ENCODE measurements around the gene RPL5. TPM values are rescaled to one million over a fixed set of nuclear protein-coding genes. Genes with fewer than 3 reads are reported as not detected.

RPL5 gene
- total and polyA plus RNA-seq, 2 of the 8 experiments (the other 6 are each of a cell fraction or from before 2014, with no cell fraction given), result 1,506 to 2,034 TPM

DNA sequence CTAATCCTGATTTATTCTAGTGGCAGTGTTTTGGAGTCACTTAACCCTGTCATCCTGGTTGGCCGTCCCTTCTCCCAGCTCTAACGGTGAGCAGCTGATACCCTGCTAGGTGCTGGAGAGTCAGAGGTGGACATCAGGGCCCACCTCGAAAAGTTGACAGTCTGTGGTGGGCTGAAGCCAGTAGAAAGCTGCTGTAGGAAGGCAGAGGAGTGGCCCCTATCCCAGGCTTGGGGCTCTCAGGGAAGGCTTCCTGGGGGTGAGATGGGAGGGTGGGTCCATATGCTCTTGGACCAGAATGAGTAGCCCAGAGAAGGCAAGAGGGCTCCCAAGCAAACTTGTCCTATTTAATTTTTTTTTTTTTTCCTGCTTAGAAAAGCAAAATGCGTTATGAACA, 475 bp upstream of the RPL5 start:
- ChIA-PET POLR2A (ENCODE audit: partially characterized antibody) (interaction anchor here (0.7 to 3.0 kb wide), 47 partner anchors 9 to 1549 kb away, joined by 3 to 72 read pairs (median 6); partner anchors contain the start of genes DIPK1A, EVI5 and MTF2), CTCF (ENCODE audit: partially characterized antibody) (interaction anchor here (0.6 to 3.5 kb wide), 19 partner anchors 9 to 642 kb away, joined by 3 to 42 read pairs (median 4); no protein-coding TSS in a partner anchor)
- H3K4me2 ChIP-seq (ENCODE audit: insufficient read depth in 1 of 2, low read depth in 2 of 2, low read length in 2 of 2), result peak overlapping the region; percentile 1 to 34
- no peak overlapping the region for H3K56ac ChIP-seq (replicated peaks; ENCODE audit: insufficient read length, low read depth, low read length)
- H3K18ac ChIP-seq (ENCODE audit: extremely low read depth, low read length), result no peak overlapping the region
- H3K9ac ChIP-seq (replicated peaks in 1 of 4; ENCODE audit: extremely low read depth in 1 of 4, low read depth in 3 of 4, low read length in 3 of 4), result no peak overlapping the region
- H3K79me1 ChIP-seq (ENCODE audit: low read depth, low read length), result no peaks in the 10 kb centered on the region; the same call in 1 of the 2 replicates
- no peak overlapping the region for H3K14ac ChIP-seq (ENCODE audit: insufficient read length)
- DNase-seq (ENCODE audit: low read depth in 1 of 2, low spot score in 2 of 2) (no peak), FAIRE-seq (no peak)
- peak overlapping the region in 3 of 4 experiments; percentile 98 to 100 (median 100); a peak in 6 of 8 replicates for H3K4me3 ChIP-seq (ENCODE audit: extremely low read depth in 1 of 4, insufficient read depth in 2 of 4, low read depth in 3 of 4, low read length in 4 of 4)
- no peak overlapping the region for H3K23ac ChIP-seq (ENCODE audit: insufficient read length)
- no peak overlapping the region for H3K4ac ChIP-seq (replicated peaks; ENCODE audit: insufficient read length, low read depth, low read length)
- no peak for TF ChIP-seq CREB1 (IDR thresholded peaks at IDR 0.05)
- no peak for TF ChIP-seq ASH2L (IDR thresholded peaks at IDR 0.05; ENCODE audit: low read length)
- no peak for TF ChIP-seq PHF8 (conservative IDR thresholded peaks at IDR 0.05; ENCODE audit: low read depth, low read length)
- TF ChIP-seq CEBPB (IDR thresholded peaks at IDR 0.05; ENCODE audit: low read depth, low read length), result no peak
- no peak for TF ChIP-seq CHD2 (IDR thresholded peaks at IDR 0.05; ENCODE audit: low read length)
- no peak for TF ChIP-seq JUND (IDR thresholded peaks at IDR 0.05; ENCODE audit: low read length)
- no peak for TF ChIP-seq RNF2 (IDR thresholded peaks at IDR 0.05; ENCODE audit: borderline replicate concordance, low read depth, low read length, missing control alignments, poor library complexity, severe bottlenecking)
- TF ChIP-seq, protein P1, sequence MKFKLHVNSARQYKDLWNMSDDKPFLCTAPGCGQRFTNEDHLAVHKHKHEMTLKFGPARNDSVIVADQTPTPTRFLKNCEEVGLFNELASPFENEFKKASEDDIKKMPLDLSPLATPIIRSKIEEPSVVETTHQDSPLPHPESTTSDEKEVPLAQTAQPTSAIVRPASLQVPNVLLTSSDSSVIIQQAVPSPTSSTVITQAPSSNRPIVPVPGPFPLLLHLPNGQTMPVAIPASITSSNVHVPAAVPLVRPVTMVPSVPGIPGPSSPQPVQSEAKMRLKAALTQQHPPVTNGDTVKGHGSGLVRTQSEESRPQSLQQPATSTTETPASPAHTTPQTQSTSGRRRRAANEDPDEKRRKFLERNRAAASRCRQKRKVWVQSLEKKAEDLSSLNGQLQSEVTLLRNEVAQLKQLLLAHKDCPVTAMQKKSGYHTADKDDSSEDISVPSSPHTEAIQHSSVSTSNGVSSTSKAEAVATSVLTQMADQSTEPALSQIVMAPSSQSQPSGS (IDR thresholded peaks at IDR 0.05; ENCODE audit: low read length), result no peak
- TF ChIP-seq POLR2A (IDR thresholded peaks at IDR 0.05; ENCODE audit: control extremely low read depth in 1 of 2, low read depth in 2 of 2, low read length in 2 of 2), result no peak
- no peak for TF ChIP-seq EP300 (IDR thresholded peaks at IDR 0.05; ENCODE audit: borderline replicate concordance in 1 of 2, low read depth in 2 of 2, low read length in 2 of 2)
- TF ChIP-seq SP4 (IDR thresholded peaks at IDR 0.05; ENCODE audit: low read length), result no peak
- no peak overlapping the region for H2AK5ac ChIP-seq (ENCODE audit: low read depth, low read length)
- H4K5ac ChIP-seq (ENCODE audit: insufficient read length, low read depth, low read length), result peak overlapping the region; percentile 22
- H4K8ac ChIP-seq (ENCODE audit: extremely low read depth, insufficient read depth, low read length), result peak overlapping the region; percentile 77
- H3K79me2 ChIP-seq (ENCODE audit: control insufficient read depth in 1 of 2, insufficient read depth in 2 of 2, low read length in 2 of 2), result peaks cover 33 to 46% of the 10 kb centered on the region in 2 experiments
- H4K91ac ChIP-seq (replicated peaks; ENCODE audit: insufficient read length, low read length), result peak overlapping the region; percentile 41
- no peak overlapping the region for H2BK20ac ChIP-seq (ENCODE audit: low read length)
- H3K23me2 ChIP-seq (ENCODE audit: low read depth, low read length), result peaks cover 5% of the 10 kb centered on the region
- peaks cover 0 to 6% (median 3%) of the 10 kb centered on the region in 4 experiments; a peak in 4 of 7 replicates for H3K4me1 ChIP-seq (replicated peaks in 1 of 4; ENCODE audit: control insufficient read depth in 3 of 4, insufficient read depth in 4 of 4, low read length in 3 of 4)
- H2BK15ac ChIP-seq (ENCODE audit: low read length), result peak overlapping the region; percentile 92; the same call in 1 of the 2 replicates
- no peaks in the 10 kb centered on the region for H3K9me3 ChIP-seq (ENCODE audit: insufficient read depth in 2 of 2, low read depth in 1 of 2, low read length in 1 of 2)
- peaks cover 15 to 36% (median 26%) of the 10 kb centered on the region in 4 experiments for H3K36me3 ChIP-seq (ENCODE audit: control insufficient read depth in 2 of 4, insufficient read depth in 4 of 4, low read length in 3 of 4)
- no peaks in the 10 kb centered on the region; a peak in 1 of 7 replicates for H3K27me3 ChIP-seq (replicated peaks in 1 of 4; ENCODE audit: control insufficient read depth in 3 of 4, extremely low read depth in 1 of 4, insufficient read depth in 3 of 4, low read length in 3 of 4)
- H2BK5ac ChIP-seq (ENCODE audit: low read depth, low read length), result no peak overlapping the region
- H2BK12ac ChIP-seq (ENCODE audit: low read depth, low read length), result 0 out of 2 replicates have a peak overlapping the region, but pooled peaks have one; percentile 27
- peaks cover 12 to 17% of the 10 kb centered on the region in 2 experiments for H4K20me1 ChIP-seq (replicated peaks in 1 of 2; ENCODE audit: control insufficient read depth in 1 of 2, insufficient read depth in 2 of 2, low read length in 2 of 2)
- 0 out of 2 replicates have a peak overlapping the region, but pooled peaks have one; percentile 31 for H3K27ac ChIP-seq (ENCODE audit: low read depth, low read length)
- WGBS, 2 experiments (ENCODE audit: extremely low coverage in 1 of 2, insufficient coverage in 1 of 2, insufficient read length in 1 of 2, insufficient replicate concordance in 2 of 2, low coverage in 1 of 2, low lambda C conversion rate in 2 of 2, missing lambda C conversion rate in 1 of 2), result 62% methylated on average over 4 of the region's 4 CpGs; no CpG with 5 or more reads in 1 of the 2 experiments
- no peak overlapping the region for H2BK120ac ChIP-seq (replicated peaks; ENCODE audit: low read depth, low read length)
- H2AFZ ChIP-seq (ENCODE audit: low read length), result peak overlapping the region; percentile 52
